ENCODE results near the gene SUSD4.

SUSD4 gene

DNA sequence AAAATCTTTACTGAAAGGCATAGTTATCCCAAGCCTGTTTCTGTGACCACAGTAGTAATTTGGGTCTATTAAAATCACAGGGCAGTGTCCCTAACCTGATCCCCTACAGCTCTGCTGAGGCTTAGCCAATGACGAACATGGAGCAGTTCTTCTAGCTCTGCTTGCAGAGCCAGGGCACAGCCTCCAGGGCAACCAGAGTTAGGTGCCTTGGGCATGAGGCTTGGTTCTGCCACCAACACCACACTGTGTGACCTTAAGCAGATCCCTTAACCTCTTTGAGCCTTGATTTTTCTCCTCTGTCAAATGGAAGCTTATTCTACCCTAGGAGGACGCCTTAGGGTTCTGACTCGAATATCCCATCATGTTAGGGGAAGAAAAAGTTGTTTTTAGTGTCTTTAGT is 134.2 kb downstream of the SUSD4 start:
- H3K4me3 ChIP-seq (ENCODE audit: low read depth, low read length): no peak overlapping the region
- no peak for TF ChIP-seq CTCF (IDR thresholded peaks at IDR 0.05; ENCODE audit: borderline replicate concordance, insufficient read depth, low read depth, low read length)

DNA sequence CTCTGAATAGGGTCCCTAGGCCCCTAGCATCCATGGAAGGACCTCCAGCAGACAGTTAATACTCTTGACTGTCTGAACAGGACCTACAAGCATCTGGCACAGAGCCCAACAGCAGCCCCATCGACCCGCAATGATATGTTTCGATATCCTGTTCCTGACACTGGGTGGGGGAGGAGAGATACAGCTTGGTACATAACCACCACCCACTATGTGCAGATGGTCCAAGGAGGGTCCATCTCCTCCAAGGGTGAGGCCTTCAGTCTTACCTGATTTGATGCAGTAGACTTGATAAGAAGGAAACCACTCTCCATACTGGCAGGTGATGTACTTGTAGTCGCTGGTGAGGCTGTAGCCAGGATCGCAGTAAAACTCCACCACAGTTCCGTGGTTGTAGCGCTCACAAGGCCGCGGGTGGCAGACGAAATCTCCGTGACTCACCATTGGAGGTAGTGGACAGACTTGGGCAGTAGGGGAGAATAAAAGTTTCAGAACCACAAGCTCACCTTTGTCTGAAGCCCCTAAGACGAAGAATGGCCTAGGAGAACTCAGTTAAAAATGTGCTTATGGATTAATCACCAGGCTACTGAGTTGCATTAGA is 134.9 kb downstream of the SUSD4 start:
- H3K4me3 ChIP-seq (ENCODE audit: low read depth, low read length): no peak overlapping the region

DNA sequence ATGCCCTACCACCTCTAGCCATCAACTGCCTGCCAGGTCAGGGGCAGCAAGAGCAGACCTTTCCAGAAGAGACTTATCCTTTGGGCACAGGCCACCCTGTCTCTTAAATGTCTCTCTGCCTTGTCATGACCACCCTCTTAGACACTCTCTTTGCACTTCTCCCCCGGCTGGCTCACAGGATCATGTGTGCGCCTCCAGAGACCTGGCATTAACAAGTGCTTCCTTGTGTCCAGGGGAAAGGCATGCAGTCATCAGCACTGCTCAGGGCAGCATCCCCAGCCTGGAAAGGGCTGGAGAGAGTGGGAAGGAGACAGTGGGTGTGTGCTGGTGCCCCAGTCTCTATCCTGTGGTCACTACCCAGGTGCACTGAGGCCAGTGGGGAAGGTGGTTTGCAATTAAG is 135.8 kb downstream of the SUSD4 start:
- no peak overlapping the region for H3K4me3 ChIP-seq (ENCODE audit: low read depth, low read length)
- TF ChIP-seq CTCF (IDR thresholded peaks at IDR 0.05; ENCODE audit: borderline replicate concordance, insufficient read depth, low read depth, low read length): no peak

More for the DNA sequence above, 134.9 kb downstream of the SUSD4 start:
- no peak for TF ChIP-seq CTCF (IDR thresholded peaks at IDR 0.05; ENCODE audit: borderline replicate concordance, insufficient read depth, low read depth, low read length)

DNA sequence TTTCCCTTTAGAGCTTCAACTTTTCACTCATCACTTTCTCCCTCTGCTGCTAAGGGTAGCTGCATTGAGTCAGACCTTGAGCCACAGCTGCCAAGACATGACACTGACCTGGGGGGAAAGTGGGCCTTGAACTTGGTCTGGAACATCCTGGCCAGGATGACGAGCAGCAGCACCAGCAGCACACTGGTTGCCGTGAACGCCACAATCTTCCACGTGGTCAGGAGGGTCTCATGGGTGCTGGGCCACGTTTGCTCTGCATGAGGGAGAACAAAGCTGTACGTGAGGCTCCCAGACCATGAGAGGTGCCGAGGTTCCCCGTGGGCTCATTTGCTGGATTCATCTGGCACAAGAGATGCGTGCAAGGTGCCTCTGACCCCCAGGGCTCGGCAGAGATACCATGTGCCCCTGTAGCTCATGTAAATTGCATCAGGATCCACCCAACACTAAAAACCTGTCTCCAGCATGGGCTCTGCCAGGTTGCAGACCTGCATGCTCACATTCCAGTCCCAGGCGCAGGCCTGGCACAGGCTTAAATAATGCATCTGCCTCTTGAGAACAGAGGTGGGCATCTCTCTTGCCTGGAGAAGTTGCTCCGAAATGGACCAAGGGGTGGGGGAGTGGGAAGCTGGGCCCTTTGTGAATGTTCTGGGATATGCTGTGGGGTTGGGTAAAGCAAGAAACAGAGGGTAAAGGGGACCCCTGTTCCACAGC is 136.3 kb downstream of the SUSD4 start:
- no peak for TF ChIP-seq CTCF (IDR thresholded peaks at IDR 0.05; ENCODE audit: borderline replicate concordance, insufficient read depth, low read depth, low read length)
- H3K4me3 ChIP-seq (ENCODE audit: low read depth, low read length): no peak overlapping the region

GRCh38 chr1:223227031-223227430 is 136.9 kb downstream of the SUSD4 start:
- TF ChIP-seq CTCF (IDR thresholded peaks at IDR 0.05; ENCODE audit: borderline replicate concordance, insufficient read depth, low read depth, low read length): no peak
- H3K4me3 ChIP-seq (ENCODE audit: low read depth, low read length): no peak overlapping the region

- TF ChIP-seq CTCF (IDR thresholded peaks at IDR 0.05; ENCODE audit: borderline replicate concordance, insufficient read depth, low read depth, low read length): no peak
Measured at GRCh38 chr1:223226271-223226670, 137.7 kb downstream of the SUSD4 start.

GRCh38 chr1:223225481-223225880 is 138.5 kb downstream of the SUSD4 start:
- H3K4me3 ChIP-seq (ENCODE audit: low read depth, low read length): no peak overlapping the region
- no peak for TF ChIP-seq CTCF (IDR thresholded peaks at IDR 0.05; ENCODE audit: borderline replicate concordance, insufficient read depth, low read depth, low read length)

More at GRCh38 chr1:223226271-223226670, 137.7 kb downstream of the SUSD4 start:
- H3K4me3 ChIP-seq (ENCODE audit: low read depth, low read length): no peak overlapping the region
